Measurements from ENCODE around the gene PTGIS.

- TF ChIP-seq EZH2 (IDR thresholded peaks at IDR 0.05; ENCODE audit: insufficient read depth, poor library complexity, severe bottlenecking) (no peak), EZH2phosphoT487 (IDR thresholded peaks at IDR 0.05; ENCODE audit: insufficient read depth, low read depth) (no peak)
These were observed 28.0 kb upstream of the PTGIS start for GRCh38 chr20:49595811-49596561.
